DOHH2 (cell line): ENCODE measurements around the gene STAT5B.

ENCODE experiments used
- H3F3A ChIP-seq: fragments of 200-600 bp; sonication (generic), shearing (Covaris generic); 2 replicates; pipeline ENCODE4 v1.6.0; 2016; ENCODE audit warnings: antibody characterized with exemption, mild to moderate bottlenecking; ENCODE audit not compliant: control insufficient read depth, insufficient read depth
- H3K27ac ChIP-seq: fragments of 200-600 bp; sonication (generic); 2 replicates; pipeline ENCODE4 v1.5.1; 2014; ENCODE audit warnings: low read depth, mild to moderate bottlenecking, low read length, moderate library complexity
- H3K27me3 ChIP-seq: fragments of 200-600 bp; sonication (generic); 2 replicates; pipeline ENCODE4 v1.6.1; 2014; ENCODE audit warnings: mild to moderate bottlenecking, low read length, mixed read lengths; ENCODE audit not compliant: control insufficient read depth
- H3K36me3 ChIP-seq: fragments of 200-600 bp; sonication (generic); 2 replicates; pipeline ENCODE4 v1.6.1; 2014; ENCODE audit warnings: mild to moderate bottlenecking, low read length, moderate library complexity, mixed read lengths; ENCODE audit not compliant: control insufficient read depth
- H3K4me1 ChIP-seq: fragments of 200-600 bp; sonication (generic); 2 replicates; pipeline ENCODE4 v1.6.1; 2014; ENCODE audit warnings: mild to moderate bottlenecking, low read length, mixed read lengths; ENCODE audit not compliant: control insufficient read depth
- H3K4me2 ChIP-seq: fragments of 200-600 bp; sonication (generic); 2 replicates; pipeline ENCODE4 v1.6.0; 2014; ENCODE audit warnings: mild to moderate bottlenecking, low read length, moderate library complexity
- H3K4me3 ChIP-seq: fragments of 200-600 bp; sonication (generic); 2 replicates; pipeline ENCODE4 v1.5.1; 2014; ENCODE audit warnings: mild to moderate bottlenecking, low read length, mixed read lengths
- H3K79me2 ChIP-seq: fragments of 200-600 bp; sonication (generic); 2 replicates; pipeline ENCODE4 v1.6.1; 2014; ENCODE audit warnings: mild to moderate bottlenecking, low read length, mixed read lengths; ENCODE audit not compliant: control insufficient read depth
- H3K9me2 ChIP-seq: fragments of 200-600 bp; sonication (generic); replicated peaks from 2 replicates; pipeline ENCODE4 v1.6.1; 2014; ENCODE audit warnings: mild to moderate bottlenecking, low read length, mixed read lengths; ENCODE audit not compliant: control insufficient read depth
- H3K9me3 ChIP-seq: fragments of 200-600 bp; sonication (generic); 2 replicates; pipeline ENCODE4 v1.6.1; 2014; ENCODE audit warnings: antibody characterized with exemption, low read length, mixed read lengths; ENCODE audit not compliant: control insufficient read depth, insufficient read depth
- H4K20me1 ChIP-seq: fragments of 200-600 bp; sonication (generic); 2 replicates; pipeline ENCODE4 v1.6.0; 2014; ENCODE audit warnings: low read depth, mild to moderate bottlenecking, antibody characterized with exemption, low read length, moderate library complexity; ENCODE audit not compliant: control insufficient read depth, insufficient read depth
- CTCF ChIP-seq: fragments of 200-600 bp; sonication (generic); IDR thresholded peaks from one replicate; pipeline ENCODE4 v1.5.1; 2014; ENCODE audit warnings: antibody characterized with exemption, mild to moderate bottlenecking, low read depth, low read length; ENCODE audit not compliant: poor library complexity, severe bottlenecking
- EZH2phosphoT487 ChIP-seq: fragments of 200-600 bp; sonication (generic); IDR thresholded peaks from 2 replicates; pipeline ENCODE4 v1.6.1; 2017; ENCODE audit warnings: borderline replicate concordance, mild to moderate bottlenecking, antibody characterized with exemption, low read length, moderate library complexity, mixed read lengths

Gene STAT5B

GRCh38 chr17:42230225-42230624 lies 46.0 kb downstream of the STAT5B start:
- Histone ChIP-seq H3K9me2 (no peaks in the 10 kb centered on the region), H3K27ac (no peak overlapping the region), H3K4me3 (no peak overlapping the region), H3K36me3 (peaks cover 6% of the 10 kb centered on the region), H3F3A (no peaks in the 10 kb centered on the region), H3K4me2 (no peak overlapping the region), H4K20me1 (no peaks in the 10 kb centered on the region), H3K79me2 (peaks cover 21% of the 10 kb centered on the region), H3K27me3 (no peaks in the 10 kb centered on the region), H3K9me3 (no peaks in the 10 kb centered on the region), H3K4me1 (peaks cover 27% of the 10 kb centered on the region)
- TF ChIP-seq CTCF (no peak), EZH2phosphoT487 (no peak)

- no peaks in the 10 kb centered on the region for H3F3A ChIP-seq
- no peak overlapping the region for H3K4me2 ChIP-seq
- H4K20me1 ChIP-seq, result no peaks in the 10 kb centered on the region
- H3K4me3 ChIP-seq, result no peak overlapping the region
- peaks cover 12% of the 10 kb centered on the region for H3K4me1 ChIP-seq
- peaks cover 17% of the 10 kb centered on the region for H3K36me3 ChIP-seq
- TF ChIP-seq EZH2phosphoT487, result no peak
- no peak for TF ChIP-seq CTCF
- H3K27ac ChIP-seq, result no peak overlapping the region
- no peaks in the 10 kb centered on the region for H3K27me3 ChIP-seq
- peaks cover 2% of the 10 kb centered on the region for H3K79me2 ChIP-seq
- no peaks in the 10 kb centered on the region for H3K9me3 ChIP-seq
- no peaks in the 10 kb centered on the region for H3K9me2 ChIP-seq
Measured at GRCh38 chr17:42227849-42228700, 48.1 kb downstream of the STAT5B start.

- H3K9me2 ChIP-seq, result no peaks in the 10 kb centered on the region
- H3K4me3 ChIP-seq, result no peak overlapping the region
- peaks cover 30% of the 10 kb centered on the region for H3K36me3 ChIP-seq
- no peak for TF ChIP-seq CTCF
- no peak for TF ChIP-seq EZH2phosphoT487
- H3K79me2 ChIP-seq, result no peaks in the 10 kb centered on the region
- H3K4me2 ChIP-seq, result no peak overlapping the region
- H3K27me3 ChIP-seq, result no peaks in the 10 kb centered on the region
- no peaks in the 10 kb centered on the region for H4K20me1 ChIP-seq
- H3K27ac ChIP-seq, result no peak overlapping the region
- no peaks in the 10 kb centered on the region for H3K9me3 ChIP-seq
- peaks cover 12% of the 10 kb centered on the region for H3K4me1 ChIP-seq
- H3F3A ChIP-seq, result no peaks in the 10 kb centered on the region
Measured at GRCh38 chr17:42225646-42226045, 50.5 kb downstream of the STAT5B start.
